LoVo (cell line): ENCODE measurements around the gene PPP1R12B.
"Not testable (repeated sequence)": the region's sequence is repeated elsewhere in the genome, so short reads cannot be mapped to it uniquely, and the experiment has no call there.

Experiments
- DNase-seq: peaks from one replicate; pipeline ENCODE4 v3.0.0-alpha.2; 2016; ENCODE audit warnings: low spot score

The PPP1R12B gene

DNA sequence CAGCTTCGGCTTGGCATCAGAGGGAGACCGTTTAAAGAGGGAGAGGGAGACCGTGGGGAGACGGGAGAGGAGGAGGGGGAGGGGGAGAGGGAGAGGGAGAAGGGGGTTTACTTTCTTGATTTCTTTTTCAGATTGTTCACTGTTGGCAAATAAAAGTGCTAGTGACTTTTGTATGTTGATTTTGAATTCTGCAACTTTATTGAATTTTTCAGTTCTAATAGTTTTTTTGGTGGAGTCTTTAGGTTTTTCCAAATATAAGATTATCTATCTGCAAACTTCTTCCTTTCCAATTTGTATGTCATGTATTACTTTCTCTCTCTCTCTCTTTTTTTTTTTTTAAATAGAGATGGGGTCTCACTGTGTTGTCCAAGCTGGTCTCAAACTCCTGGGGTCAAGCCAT is 104.0 kb downstream of the PPP1R12B start:
- no peak for DNase-seq

DNA sequence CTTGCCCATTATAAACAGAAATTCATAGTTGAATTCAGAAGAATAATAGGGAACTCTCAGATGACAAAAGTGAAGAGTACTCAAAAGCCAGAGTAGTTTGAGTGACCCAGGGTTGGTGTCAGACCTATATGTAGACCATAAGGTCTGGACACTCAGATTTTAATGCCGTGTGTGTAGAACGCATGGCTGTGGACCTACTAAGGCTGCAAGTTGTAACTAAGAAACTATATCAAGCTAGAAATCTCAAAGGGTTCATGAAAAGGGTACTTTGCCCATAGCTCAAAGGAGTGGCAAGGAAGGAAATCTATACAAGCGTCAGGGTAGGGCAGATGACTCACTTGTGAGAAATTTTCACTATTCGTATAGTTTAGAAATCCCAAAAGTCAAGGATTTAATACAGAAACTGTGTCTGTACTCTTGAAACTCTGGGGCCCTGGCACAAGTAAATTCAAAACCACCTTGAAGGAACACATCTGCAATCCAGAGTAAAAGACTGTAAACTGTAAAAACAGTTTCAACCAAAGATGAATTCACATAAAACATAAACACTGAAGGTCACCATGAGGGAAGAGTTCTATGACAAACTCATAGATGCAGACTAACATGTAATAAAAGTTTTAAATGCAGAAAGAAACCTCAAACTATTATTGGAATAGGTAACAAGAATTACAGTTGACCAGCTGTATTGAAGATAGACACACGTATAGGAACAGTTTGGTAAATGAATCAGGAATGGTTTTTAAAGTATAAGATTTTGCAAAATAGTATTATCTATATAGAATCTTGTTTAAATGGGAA is 108.1 kb downstream of the PPP1R12B start:
- peak; percentile 80 for DNase-seq

- not testable (repeated sequence) for DNase-seq
Observed at GRCh38 chr1:202458651-202459050, 110.2 kb downstream of the PPP1R12B start.

- not testable (repeated sequence) for DNase-seq
Observed at GRCh38 chr1:202459470-202460142, 111.1 kb downstream of the PPP1R12B start.

- not testable (repeated sequence) for DNase-seq
Observed at GRCh38 chr1:202460143-202460495, 111.6 kb downstream of the PPP1R12B start.

DNA sequence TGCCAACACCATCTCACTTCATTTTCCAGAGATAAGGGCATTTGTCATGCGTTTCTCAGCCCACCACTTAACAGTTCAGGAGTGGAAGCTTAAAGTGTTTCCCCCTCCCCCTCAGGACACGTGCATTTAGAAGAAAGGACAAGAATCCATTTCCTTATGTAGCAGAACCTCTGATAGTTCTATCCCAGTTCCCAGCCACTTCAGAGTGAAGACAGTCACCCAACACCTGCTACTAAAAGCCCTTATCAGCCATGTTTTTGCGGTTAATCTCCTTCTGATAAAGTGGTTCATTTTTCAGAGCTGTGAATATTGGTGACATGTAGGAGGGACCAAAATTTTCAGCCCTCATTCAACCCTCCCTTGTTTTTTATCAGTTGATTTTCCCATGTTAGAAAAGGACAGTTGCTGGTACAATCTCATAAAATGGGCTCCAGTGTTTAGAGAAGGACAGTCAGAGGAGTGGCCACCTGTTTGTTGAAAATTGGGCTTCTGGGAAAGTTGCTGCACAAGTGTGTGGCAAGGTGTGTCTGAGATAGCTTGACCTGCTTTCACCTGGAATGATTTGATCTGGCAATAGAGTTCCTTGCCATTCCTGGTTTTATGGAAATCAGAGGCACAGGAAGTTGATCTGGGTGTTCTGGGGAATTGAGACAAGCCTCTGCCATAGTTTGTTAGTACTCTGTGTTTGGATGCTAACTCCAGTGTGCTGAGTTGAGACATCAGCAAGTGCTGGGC is 114.0 kb downstream of the PPP1R12B start:
- DNase-seq, result peak; percentile 31

- not testable (repeated sequence) for DNase-seq
Observed at GRCh38 chr1:202464153-202464742, 115.7 kb downstream of the PPP1R12B start.

DNA sequence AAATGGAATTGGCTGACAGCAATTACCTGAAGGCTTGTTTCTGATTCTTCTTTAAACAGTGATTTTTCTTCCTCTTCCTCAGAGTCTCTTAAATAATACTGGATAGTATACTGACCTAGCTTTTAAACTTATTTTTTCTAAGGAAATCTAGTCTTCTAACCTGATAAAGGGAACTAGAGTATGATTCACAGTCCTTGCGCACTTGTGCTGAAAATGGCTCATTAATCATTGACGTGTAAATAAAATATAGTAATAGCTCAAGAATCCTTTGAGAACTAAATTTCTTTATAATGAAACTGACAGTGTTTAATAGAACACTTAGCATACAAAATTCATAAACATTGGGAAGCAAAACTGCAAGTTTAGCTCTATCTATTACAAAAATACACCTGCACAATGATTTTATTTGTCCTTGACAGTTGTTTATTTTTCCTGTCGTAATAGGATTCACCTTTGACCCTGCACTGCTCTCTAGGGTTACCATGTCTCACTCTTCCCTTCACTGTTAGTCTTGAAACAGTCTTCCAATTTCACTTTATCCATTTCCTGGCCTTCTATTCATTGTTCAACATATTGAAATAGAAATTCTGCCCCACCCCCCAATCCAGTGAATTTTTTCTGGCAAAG is 117.3 kb downstream of the PPP1R12B start:
- DNase-seq, result peak; percentile 35

DNA sequence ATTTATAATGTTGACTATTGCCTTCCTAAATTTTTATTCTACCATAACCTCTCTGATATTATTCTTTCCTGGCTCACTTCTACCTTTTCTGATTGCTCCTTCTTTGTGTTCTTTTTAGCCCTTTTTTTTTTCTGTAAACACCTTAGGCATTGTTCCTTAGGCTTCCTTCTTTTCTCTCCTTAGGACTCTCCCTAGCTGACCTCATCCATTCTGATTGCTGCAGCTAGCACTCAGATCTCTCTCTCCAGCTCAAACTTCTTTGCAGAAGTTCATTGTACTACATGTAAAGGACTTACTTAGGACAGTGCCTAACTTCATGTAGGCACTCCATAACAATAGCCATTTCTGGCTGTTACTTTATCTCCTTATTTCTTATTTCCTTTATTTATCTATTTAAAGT is 117.8 kb downstream of the PPP1R12B start:
- not testable (repeated sequence) for DNase-seq

- DNase-seq, result not testable (repeated sequence)
Observed at GRCh38 chr1:202467381-202467780, 118.9 kb downstream of the PPP1R12B start.

DNA sequence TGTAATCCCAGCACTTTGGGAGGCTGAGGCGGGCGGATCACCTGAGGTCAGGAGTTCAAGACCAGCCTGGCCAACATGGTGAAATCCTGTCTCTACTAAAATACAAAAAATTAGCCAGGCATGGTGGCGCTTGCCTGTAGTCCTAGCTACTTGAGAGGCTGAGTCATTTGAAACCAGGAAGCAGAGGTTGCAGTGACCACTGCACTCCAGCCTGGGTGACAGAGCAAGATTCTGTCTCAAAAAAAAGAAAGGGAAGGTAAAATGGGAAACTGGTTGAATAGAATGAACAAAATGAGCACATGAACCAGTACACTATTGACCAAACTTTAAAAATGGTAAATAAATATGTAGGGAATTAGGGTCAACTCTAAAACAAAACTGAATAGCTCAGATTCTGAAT is 120.2 kb downstream of the PPP1R12B start:
- not testable (repeated sequence) for DNase-seq

DNA sequence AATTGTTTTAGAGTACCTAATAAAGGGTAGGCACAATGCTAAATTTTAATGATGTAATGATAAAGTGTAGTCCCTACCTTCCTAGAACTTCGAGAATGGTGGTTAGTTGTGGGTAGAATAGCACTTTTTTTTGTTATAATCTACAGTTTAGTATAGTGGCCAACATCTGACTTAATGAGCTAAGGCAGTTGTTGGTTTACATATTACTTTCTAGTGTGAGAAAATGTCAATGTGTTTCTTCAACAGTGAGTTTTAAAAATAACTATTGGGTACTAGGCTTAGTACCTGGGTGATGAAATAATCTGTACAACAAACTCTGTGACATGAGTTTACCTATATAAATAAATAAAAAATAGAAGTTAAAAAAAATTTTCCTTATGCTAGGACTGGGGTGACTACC is 120.6 kb downstream of the PPP1R12B start:
- DNase-seq, result not testable (repeated sequence)

- no peak for DNase-seq
Observed at GRCh38 chr1:202471246-202471645, 122.7 kb downstream of the PPP1R12B start.

GRCh38 chr1:202472347-202473124 is 124.0 kb downstream of the PPP1R12B start:
- DNase-seq, result not testable (repeated sequence)

- not testable (repeated sequence) for DNase-seq
Observed at GRCh38 chr1:202473266-202474045, 125.0 kb downstream of the PPP1R12B start.

DNA sequence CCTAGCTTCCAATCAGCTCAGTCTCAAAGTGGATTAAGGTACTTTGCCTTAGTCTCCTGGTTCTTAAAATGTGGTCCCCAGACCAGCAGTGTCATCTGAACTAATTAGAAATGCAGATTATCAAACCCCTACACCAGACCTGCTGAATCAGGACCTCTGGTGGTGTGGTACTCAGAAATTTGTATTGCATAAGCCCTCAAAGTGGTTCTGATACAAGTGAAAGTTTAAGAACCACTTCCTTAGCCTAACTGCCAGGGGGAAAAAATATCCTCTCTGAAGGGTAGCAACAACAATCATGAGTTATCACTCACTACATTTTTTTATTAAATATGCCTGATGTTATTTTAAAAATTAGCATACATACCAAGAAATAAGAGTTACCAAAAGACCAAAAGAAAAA is 131.2 kb downstream of the PPP1R12B start:
- not testable (repeated sequence) for DNase-seq

DNA sequence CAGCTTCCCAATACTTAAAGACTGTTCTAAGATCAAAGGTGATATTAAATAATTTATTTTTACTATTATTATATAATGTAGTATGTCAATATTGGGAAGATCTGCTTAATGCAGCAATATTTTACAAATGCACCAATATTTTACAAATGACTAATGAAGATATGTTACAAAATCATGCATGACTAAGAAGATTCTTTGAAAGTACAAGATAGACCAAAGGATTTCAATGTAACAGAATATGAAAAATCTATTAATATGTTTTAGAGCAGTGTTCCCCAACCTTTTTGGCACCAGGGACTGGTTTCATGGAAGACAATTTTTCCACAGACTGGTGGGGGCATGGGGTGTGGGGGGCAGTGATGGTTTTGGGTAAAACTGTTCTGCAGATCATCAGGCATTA is 132.1 kb downstream of the PPP1R12B start:
- not testable (repeated sequence) for DNase-seq

- peak; percentile 83 for DNase-seq
Observed at GRCh38 chr1:202483362-202483761, 134.9 kb downstream of the PPP1R12B start.

- not testable (repeated sequence) for DNase-seq
Observed at GRCh38 chr1:202484032-202484431, 135.5 kb downstream of the PPP1R12B start.

GRCh38 chr1:202484820-202485219 is 136.3 kb downstream of the PPP1R12B start:
- DNase-seq, result not testable (repeated sequence)
